ENCODE data around the gene TNNT3.

The TNNT3 gene

GRCh38 chr11:1959786-1960185 lies 40.3 kb downstream of the TNNT3 start:
- no peak for DNase-seq

- no peak for DNase-seq
These were observed 44.4 kb downstream of the TNNT3 start for GRCh38 chr11:1963864-1964263.

- DNase-seq, result no peak
These were observed 44.8 kb downstream of the TNNT3 start for GRCh38 chr11:1964348-1964747.

GRCh38 chr11:1964955-1965354 lies 45.5 kb downstream of the TNNT3 start:
- DNase-seq, result no peak

GRCh38 chr11:1966531-1966930 lies 47.0 kb downstream of the TNNT3 start:
- DNase-seq, result no peak

GRCh38 chr11:1967641-1968225 lies 48.2 kb downstream of the TNNT3 start:
- DNase-seq, result no peak

- DNase-seq, result no peak
These were observed 49.0 kb downstream of the TNNT3 start for GRCh38 chr11:1968454-1969002.

- DNase-seq, result no peak
These were observed 49.5 kb downstream of the TNNT3 start for GRCh38 chr11:1969035-1969434.

GRCh38 chr11:1969776-1970175 lies 50.3 kb downstream of the TNNT3 start:
- no peak for DNase-seq

- DNase-seq, result no peak
These were observed 51.5 kb downstream of the TNNT3 start for GRCh38 chr11:1970956-1971355.

- no peak for DNase-seq
These were observed 55.7 kb downstream of the TNNT3 start for GRCh38 chr11:1975185-1975584.

GRCh38 chr11:1978720-1979473 lies 59.4 kb downstream of the TNNT3 start:
- no peak for DNase-seq

- no peak for DNase-seq
These were observed 60.1 kb downstream of the TNNT3 start for GRCh38 chr11:1979607-1980006.

- no peak for DNase-seq
These were observed 63.5 kb downstream of the TNNT3 start for GRCh38 chr11:1982873-1983600.

GRCh38 chr11:1983601-1983961 lies 64.1 kb downstream of the TNNT3 start:
- DNase-seq, result no peak

GRCh38 chr11:1987024-1987423 lies 67.5 kb downstream of the TNNT3 start:
- no peak for DNase-seq

- no peak for DNase-seq
These were observed 68.7 kb downstream of the TNNT3 start for GRCh38 chr11:1988174-1988573.
